ENCODE results near the gene CDC42BPG. TPM values are rescaled to one million over a fixed set of nuclear protein-coding genes. Genes with fewer than 3 reads are reported as not detected.
A peak's percentile ranks its signal among the peaks of the same experiment; 100 is the strongest.

The CDC42BPG gene
- total RNA-seq, 1 experiment from 2014 or later = 3.7 TPM

DNA sequence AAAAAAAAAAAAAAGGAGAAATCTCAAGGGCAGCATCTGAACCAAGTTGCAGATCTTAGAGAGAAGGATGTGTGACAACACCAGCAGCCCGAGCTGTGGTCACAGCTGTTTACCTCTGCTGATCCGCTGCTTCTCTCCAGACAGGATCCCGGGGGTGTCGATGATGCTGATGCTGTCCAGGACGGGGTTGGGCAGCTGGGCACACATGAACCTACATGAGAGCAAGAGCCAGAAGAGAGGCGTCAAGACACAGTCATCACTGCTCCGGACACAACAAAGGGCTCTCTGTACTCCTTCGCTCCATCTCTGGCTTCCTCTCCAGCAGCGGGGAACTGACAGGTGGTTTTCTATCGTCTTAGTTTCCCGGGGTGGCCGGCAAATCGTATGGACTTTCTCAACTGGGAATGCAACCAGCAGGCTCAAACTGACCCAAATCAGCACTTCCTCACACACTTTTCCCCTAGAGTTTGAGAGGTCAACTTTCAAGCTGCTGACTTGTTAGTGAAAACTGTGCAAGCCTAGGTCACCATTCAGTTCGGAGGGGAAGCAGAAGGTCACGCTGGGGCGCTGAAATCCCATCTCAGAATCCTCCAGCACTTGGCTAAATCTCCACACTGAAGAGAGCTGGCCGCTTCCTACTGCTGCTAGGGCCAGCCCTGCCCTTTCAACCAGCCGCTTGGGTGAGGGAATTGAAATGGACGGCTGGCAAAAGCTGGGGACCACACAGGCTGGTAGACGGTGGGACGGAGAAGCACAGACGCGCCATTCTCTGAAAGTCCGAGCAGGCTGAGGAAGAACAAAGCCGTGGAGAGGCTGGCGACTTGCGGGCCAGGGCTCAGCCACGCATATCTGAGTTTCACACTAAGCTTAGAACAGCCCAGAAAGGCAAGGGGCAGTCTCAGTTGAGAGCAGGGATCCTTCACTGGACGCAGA, 30.1 kb upstream of the CDC42BPG start:
- no peaks in the 10 kb centered on the region for H3K27me3 Mint-ChIP-seq (ENCODE audit: insufficient read depth, unreplicated experiment)
- H3K27ac Mint-ChIP-seq (ENCODE audit: low read depth, unreplicated experiment) = no peak overlapping the region
- H3K4me1 Mint-ChIP-seq (ENCODE audit: insufficient read depth, unreplicated experiment) = peaks cover 22% of the 10 kb centered on the region
- DNase-seq (ENCODE audit: unreplicated experiment) = no peak
- no peaks in the 10 kb centered on the region for H3K9me3 Mint-ChIP-seq (ENCODE audit: unreplicated experiment)
- no TSS peak for BruUV-seq (replicated peaks)
- H3K4me3 Mint-ChIP-seq (ENCODE audit: unreplicated experiment) = no peak overlapping the region
- H3K36me3 Mint-ChIP-seq (ENCODE audit: insufficient read depth, unreplicated experiment) = peaks cover 25% of the 10 kb centered on the region
- ChIA-PET CTCF (interaction anchor here (0.7 to 19.1 kb wide), 5 partner anchors 8 to 127 kb away, joined by 3 to 286 read pairs (median 6); partner anchors contain the start of gene CDC42BPG), POLR2A (interaction anchor here (0.6 to 7.3 kb wide), 6 partner anchors 9 to 769 kb away, joined by 3 to 103 read pairs (median 4); partner anchors contain the start of gene CDC42BPG)
- intact Hi-C loops (cut with micrococcal nuclease) = no loop called here
- TF ChIP-seq, protein P1, sequence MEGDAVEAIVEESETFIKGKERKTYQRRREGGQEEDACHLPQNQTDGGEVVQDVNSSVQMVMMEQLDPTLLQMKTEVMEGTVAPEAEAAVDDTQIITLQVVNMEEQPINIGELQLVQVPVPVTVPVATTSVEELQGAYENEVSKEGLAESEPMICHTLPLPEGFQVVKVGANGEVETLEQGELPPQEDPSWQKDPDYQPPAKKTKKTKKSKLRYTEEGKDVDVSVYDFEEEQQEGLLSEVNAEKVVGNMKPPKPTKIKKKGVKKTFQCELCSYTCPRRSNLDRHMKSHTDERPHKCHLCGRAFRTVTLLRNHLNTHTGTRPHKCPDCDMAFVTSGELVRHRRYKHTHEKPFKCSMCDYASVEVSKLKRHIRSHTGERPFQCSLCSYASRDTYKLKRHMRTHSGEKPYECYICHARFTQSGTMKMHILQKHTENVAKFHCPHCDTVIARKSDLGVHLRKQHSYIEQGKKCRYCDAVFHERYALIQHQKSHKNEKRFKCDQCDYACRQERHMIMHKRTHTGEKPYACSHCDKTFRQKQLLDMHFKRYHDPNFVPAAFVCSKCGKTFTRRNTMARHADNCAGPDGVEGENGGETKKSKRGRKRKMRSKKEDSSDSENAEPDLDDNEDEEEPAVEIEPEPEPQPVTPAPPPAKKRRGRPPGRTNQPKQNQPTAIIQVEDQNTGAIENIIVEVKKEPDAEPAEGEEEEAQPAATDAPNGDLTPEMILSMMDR (IDR thresholded peaks at IDR 0.05; ENCODE audit: unreplicated experiment) = no peak

DNA sequence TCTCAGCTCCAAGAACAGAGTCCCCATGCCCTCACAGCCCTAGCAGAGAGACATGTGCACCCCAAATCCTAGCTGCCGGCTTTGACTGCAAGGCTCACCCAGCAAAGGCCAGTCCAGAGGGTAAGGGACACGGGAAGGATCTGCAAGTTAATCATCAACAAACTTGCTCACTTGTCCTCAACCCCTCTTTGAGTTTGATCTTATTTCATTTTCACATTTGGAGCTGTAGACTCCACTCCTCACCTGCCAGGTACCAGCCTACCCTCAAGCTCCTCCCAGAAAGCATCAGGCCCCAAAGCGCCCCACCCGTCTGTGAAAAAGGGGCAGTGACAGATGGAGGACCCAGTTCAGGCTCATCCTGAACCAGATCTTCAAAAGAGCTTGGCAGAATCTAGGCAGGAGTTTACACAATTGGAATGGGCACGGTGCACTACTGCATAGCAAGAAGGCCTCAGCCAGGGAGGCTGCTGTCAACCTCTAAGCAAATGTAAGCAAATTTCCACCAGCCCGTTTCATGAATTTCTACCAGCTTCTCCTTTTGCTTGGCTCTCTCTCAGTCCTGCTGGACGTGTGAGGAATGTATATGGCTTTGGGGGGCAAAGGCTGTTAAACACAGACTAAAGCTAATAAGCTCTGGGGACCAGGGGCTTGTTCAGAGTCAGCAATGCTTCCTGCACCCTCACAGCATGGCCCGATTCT, 28.5 kb upstream of the CDC42BPG start:
- ChIA-PET CTCF (interaction anchor here (0.5 to 19.1 kb wide), 5 partner anchors 9 to 330 kb away, joined by 3 to 286 read pairs (median 4); partner anchors contain the start of gene CDC42BPG), POLR2A (interaction anchor here (0.6 to 1.0 kb wide), 2 partner anchors 22 to 28 kb away, joined by 3 to 4 read pairs; no protein-coding TSS in a partner anchor)
- H3K4me1 Mint-ChIP-seq (ENCODE audit: insufficient read depth, unreplicated experiment) = peaks cover 37% of the 10 kb centered on the region
- intact Hi-C loops (cut with micrococcal nuclease) = no loop called here
- H3K27me3 Mint-ChIP-seq (ENCODE audit: insufficient read depth, unreplicated experiment) = no peaks in the 10 kb centered on the region
- H3K27ac Mint-ChIP-seq (ENCODE audit: low read depth, unreplicated experiment) = no peak overlapping the region
- no TSS peak for BruUV-seq (replicated peaks)
- no peaks in the 10 kb centered on the region for H3K9me3 Mint-ChIP-seq (ENCODE audit: unreplicated experiment)
- TF ChIP-seq, protein P1 (IDR thresholded peaks at IDR 0.05; ENCODE audit: unreplicated experiment) = no peak
- H3K4me3 Mint-ChIP-seq (ENCODE audit: unreplicated experiment) = no peak overlapping the region
- H3K36me3 Mint-ChIP-seq (ENCODE audit: insufficient read depth, unreplicated experiment) = peaks cover 25% of the 10 kb centered on the region
- DNase-seq (ENCODE audit: unreplicated experiment) = no peak

DNA sequence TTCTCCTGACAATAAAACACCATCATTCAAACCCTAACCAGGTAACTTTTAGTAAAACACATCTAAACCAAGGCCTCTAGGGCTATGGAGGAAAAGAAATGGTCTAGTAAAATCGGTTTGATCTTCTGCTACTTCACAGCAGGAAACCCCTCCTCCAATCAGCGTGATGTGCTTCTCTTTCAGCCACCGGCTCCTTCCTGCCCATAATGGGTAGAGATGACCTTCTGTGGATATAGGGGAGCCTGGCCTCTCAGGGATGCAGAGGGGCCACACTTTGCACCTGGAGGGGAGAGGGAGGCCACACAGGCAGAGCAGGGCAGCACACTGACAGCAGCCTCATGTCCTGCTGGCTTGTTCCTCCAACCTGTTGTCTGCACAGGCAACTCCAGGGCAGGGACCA, 27.0 kb upstream of the CDC42BPG start:
- BruUV-seq (replicated peaks) = no TSS peak
- ChIA-PET CTCF (no interaction called here), POLR2A (no interaction called here)

More for the DNA sequence above, 27.0 kb upstream of the CDC42BPG start:
- Mint-ChIP-seq H3K9me3 (ENCODE audit: unreplicated experiment) (no peaks in the 10 kb centered on the region), H3K36me3 (ENCODE audit: insufficient read depth, unreplicated experiment) (peaks cover 25% of the 10 kb centered on the region), H3K4me3 (ENCODE audit: unreplicated experiment) (no peak overlapping the region), H3K27me3 (ENCODE audit: insufficient read depth, unreplicated experiment) (no peaks in the 10 kb centered on the region), H3K4me1 (ENCODE audit: insufficient read depth, unreplicated experiment) (peaks cover 32% of the 10 kb centered on the region), H3K27ac (ENCODE audit: low read depth, unreplicated experiment) (peak overlapping the region; percentile 64)
- intact Hi-C loops (cut with micrococcal nuclease) = no loop called here
- DNase-seq (ENCODE audit: unreplicated experiment) = no peak
- TF ChIP-seq, protein P1 (IDR thresholded peaks at IDR 0.05; ENCODE audit: unreplicated experiment) = no peak

Measured in MCF 10A (cell line).